SKM-1 (cell line): ENCODE results near the gene HS6ST3.
"Not testable (repeated sequence)": the region's sequence is repeated elsewhere in the genome, so short reads cannot be mapped to it uniquely, and the experiment has no call there.

Source experiments
- DNase-seq: peaks from one replicate; lab custom pipeline; 2025; ENCODE audit not compliant: unreplicated experiment; lab: John Stamatoyannopoulos, UW

HS6ST3 gene

GRCh38 chr13:96089749-96090239 is at the start of gene HS6ST3:
Gene HS6ST3, plus strand, starts transcription at chr13:96090107.
- DNase-seq, result no peak

- DNase-seq, result no peak
Observed at GRCh38 chr13:96041326-96042110, 48.4 kb upstream of the HS6ST3 start.

GRCh38 chr13:96044238-96044637 is 45.7 kb upstream of the HS6ST3 start:
- no peak for DNase-seq

DNA sequence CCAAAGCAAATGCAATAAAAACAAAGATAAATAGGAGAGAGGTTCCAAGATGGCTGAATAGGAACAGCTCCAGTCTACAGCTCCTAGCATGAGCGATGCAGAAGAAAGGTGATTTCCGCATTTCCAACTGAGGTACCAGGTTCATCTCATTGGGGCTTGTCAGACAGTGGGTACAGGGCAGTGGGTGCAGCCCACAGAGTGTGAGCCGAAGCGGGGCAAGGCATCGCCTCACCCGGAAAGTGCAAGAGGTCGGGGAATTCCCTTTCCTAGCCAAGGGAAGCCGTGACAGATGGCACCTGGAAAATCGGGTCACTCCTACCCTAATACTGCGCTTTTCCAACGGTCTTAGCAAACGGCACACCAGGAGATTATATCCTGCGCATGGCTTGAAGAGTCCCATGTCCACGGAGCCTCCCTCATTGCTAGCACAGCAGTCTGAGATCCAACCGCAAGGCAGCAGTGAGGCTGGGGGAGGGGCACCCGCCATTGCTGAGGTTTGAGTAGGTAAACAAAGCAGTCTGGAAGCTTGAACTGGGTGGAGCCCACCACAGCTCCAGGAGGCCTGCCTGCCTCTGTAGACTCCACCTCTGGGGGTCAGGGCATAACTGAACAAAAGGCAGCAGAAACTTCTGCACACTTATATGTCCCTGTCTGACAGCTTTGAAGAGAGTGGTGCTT is 43.3 kb upstream of the HS6ST3 start:
- not testable (repeated sequence) for DNase-seq

- not testable (repeated sequence) for DNase-seq
Observed at GRCh38 chr13:96050955-96051354, 39.0 kb upstream of the HS6ST3 start.

- DNase-seq, result not testable (repeated sequence)
Observed at GRCh38 chr13:96051491-96051890, 38.4 kb upstream of the HS6ST3 start.

DNA sequence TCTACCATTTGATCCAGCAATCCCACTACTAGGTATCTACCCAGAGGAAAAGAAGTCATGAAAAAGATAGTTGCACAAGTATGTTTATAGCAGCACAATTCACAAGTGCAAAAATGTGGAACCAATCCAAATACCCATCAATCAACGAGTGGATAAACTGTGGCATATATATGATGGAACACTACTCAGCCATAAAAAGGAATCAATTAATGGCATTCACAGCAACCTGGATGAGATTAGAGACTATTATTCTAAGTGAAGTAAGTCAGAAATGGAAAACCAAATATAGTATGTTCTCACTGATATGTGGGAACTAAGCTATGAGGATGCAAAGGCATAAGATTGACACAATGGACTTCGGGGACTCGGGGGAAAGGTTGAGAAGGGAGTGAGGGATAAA is 38.0 kb upstream of the HS6ST3 start:
- not testable (repeated sequence) for DNase-seq

DNA sequence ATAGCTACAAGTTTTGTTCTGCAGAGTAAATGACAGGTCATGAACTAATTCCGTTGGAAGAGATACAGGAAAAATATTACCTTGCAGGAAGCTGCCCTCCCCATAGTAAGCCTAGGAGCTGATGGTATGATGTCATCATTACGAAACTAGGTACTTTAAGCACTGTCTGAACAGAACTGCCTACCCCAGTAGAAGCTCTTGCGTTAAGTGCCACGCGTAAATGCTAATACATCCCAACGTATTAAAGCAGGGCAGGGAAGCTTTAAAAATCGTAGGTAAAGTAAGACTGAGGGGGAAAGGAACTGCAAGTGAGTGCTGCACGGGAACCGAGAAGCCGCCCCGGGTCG is 37.3 kb upstream of the HS6ST3 start:
- DNase-seq, result peak; percentile 58

DNA sequence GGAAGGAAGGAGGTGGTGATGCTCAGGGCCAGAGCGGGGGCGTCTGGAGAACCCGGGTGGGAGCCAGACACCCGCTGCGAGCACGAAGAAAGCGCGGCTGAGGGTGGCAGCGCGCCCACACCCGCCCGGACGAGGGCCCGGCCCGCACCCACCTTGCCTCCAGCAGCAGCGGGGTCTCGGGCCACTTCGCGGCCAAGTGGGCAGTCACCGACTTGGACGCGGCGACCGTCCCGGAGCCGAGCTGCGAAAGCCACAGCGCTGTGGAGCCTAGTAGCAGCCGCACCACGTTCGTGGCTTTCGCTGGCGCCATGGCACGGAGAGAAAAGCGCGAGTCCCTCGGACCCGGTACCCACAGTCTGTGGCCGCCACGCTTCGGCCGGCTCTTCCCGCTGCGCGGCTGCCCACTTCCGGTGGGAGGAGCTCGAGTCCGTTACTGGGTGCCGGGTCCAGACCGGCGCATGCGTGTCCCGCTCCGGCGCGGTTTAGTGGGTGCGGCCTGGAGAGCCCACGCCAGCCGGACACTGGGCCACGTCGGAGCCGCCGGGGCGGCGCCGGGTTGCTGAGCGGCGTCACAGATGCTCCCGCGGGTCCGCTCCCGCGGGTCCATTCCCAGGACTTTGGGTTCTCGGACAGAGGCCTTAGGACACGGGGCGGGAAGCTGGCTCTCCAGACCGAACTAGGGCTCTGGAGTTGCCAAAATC is 36.8 kb upstream of the HS6ST3 start, which contains the start of gene UGGT2:
Gene UGGT2 (minus strand): TSS at position 399 of the 701 bp plus-strand sequence. CDS start 89 bp downstream, at position 310.
- peak; percentile 87 for DNase-seq

- no peak for DNase-seq
Observed at GRCh38 chr13:96065849-96066248, 24.1 kb upstream of the HS6ST3 start.

DNA sequence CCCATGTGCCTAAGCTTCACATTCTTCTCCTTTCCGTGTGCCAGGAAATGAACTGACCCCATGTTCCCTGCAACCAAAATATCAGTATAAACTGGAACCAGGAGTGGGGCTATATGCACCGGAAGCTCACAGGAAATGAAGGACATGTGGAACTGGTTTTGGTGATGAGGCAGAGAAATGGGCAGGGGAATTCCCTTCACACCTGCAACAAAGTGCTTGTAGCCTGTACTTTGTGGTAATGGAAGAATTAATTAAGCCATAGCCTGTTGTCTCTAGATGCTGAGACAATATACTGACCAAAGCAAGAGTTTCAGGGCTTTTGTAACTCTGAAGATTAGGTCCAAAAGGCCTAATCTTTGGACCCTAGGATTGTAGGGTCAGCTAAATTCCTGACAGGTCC is 21.2 kb upstream of the HS6ST3 start:
- no peak for DNase-seq

DNA sequence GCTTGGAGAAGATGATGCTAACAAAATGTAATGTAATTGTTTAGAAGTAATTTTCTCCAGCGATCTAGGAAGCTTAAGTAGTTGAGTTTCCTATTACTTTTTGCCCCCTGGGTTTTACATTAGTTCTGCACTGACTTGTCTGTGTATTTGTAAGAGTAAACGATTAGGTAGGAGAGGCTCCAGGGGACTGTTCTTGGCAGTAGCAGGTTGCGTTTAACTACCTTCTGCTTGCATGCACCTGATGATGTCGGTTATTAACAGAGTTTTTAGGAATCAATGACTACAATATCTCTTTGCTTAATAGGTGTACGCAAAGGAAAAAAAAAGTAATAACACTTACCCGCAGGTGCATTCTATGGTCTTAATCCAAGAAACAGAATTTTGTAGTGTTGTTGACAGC is 18.4 kb upstream of the HS6ST3 start:
- DNase-seq, result no peak

DNA sequence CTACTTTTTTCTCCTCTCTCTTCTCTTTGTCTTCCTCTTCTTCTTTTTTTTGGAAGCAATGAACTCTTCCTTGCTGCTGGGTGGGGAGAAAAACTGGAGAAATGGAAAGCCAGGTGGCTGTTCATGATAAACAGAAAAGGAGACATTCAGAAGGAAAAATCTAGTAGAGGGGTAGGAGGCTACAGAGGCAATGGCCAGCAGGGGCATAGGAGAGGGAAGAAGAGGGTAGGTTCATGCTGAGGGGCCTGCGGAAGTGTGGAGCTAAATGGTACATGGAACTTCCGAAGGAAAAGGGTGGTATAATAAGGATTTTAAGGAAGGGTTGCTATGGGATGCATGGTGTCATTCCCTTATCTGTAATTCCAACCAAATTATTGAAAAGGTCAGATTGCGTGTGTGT is 17.5 kb upstream of the HS6ST3 start:
- no peak for DNase-seq

DNA sequence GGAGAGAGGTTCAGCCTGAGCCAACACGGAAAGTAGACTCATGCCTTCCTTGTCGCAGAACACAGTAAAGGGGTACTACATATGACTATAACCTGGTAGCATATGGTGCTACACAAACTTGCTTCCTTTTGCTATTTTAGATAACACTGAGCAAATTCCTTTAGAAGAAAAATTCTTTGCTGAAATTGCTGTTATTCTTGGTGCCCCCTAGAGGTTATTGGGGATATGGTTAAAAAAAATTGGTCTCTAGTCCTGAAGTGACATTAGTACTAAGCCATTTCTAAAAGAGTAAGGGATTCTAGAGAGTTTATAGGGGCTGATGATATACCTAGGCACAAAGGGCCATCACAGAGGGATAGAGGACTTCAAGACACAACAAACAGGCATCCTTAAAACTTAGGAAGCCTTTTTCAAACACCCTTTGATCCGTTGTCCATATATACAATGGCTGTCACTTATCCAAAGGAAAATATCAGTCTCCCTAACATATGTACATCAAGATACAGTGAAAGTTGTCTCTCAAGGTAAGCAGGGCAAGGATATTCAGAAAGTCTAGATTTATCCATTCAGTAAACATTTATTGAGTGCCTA is 13.9 kb upstream of the HS6ST3 start:
- DNase-seq, result no peak

DNA sequence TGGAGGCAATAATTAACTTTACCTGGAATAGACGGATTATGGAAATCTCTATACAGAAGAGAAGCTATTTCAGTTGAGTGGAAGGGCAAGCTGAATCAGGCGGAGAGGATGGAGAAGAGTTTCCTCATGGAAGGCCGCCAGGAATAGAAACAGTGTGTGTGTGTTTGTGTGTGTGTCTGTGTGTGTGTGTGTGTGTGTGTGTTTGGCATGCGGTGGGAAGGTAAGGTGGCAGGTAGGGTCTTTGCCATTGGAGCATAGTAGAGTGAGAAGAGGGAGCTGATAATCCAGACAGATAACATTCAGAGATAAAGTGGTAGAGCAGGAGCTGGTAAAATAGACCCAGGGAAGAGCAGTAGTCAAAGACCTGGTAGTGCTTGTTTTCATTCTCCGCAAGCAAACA is 9.2 kb upstream of the HS6ST3 start:
- no peak for DNase-seq

- DNase-seq, result no peak
Observed at GRCh38 chr13:96081888-96082287, 8.0 kb upstream of the HS6ST3 start.

GRCh38 chr13:96082640-96083039 is 7.3 kb upstream of the HS6ST3 start:
- DNase-seq, result no peak

GRCh38 chr13:96086736-96087135 is 3.2 kb upstream of the HS6ST3 start:
- no peak for DNase-seq

- DNase-seq, result no peak
Observed at GRCh38 chr13:96089139-96089538, 768 bp upstream of the HS6ST3 start.

GRCh38 chr13:96090240-96091101 is 564 bp downstream of the HS6ST3 start:
- DNase-seq, result no peak
